GM18511 (cell line): ENCODE measurements around the gene FBXO2.

Experiments
- ATAC-seq: cut with Tn5 transposase; IDR thresholded peaks from one replicate; pipeline ENCODE4 v1.9.1; 2021; ENCODE audit warnings: mild to moderate bottlenecking, moderate library complexity; ENCODE audit not compliant: unreplicated experiment

The FBXO2 gene

GRCh38 chr1:11654137-11654938 is at the start of gene FBXO2, which contains the start of gene FBXO44:
TSS of gene FBXO2 (minus strand) at chr1:11654429. CDS start at chr1:11654340, 89 bp downstream.
TSS of gene FBXO44 (plus strand) at chr1:11654877. CDS start at chr1:11655836, 959 bp downstream.
- peak; percentile 56 for ATAC-seq

DNA sequence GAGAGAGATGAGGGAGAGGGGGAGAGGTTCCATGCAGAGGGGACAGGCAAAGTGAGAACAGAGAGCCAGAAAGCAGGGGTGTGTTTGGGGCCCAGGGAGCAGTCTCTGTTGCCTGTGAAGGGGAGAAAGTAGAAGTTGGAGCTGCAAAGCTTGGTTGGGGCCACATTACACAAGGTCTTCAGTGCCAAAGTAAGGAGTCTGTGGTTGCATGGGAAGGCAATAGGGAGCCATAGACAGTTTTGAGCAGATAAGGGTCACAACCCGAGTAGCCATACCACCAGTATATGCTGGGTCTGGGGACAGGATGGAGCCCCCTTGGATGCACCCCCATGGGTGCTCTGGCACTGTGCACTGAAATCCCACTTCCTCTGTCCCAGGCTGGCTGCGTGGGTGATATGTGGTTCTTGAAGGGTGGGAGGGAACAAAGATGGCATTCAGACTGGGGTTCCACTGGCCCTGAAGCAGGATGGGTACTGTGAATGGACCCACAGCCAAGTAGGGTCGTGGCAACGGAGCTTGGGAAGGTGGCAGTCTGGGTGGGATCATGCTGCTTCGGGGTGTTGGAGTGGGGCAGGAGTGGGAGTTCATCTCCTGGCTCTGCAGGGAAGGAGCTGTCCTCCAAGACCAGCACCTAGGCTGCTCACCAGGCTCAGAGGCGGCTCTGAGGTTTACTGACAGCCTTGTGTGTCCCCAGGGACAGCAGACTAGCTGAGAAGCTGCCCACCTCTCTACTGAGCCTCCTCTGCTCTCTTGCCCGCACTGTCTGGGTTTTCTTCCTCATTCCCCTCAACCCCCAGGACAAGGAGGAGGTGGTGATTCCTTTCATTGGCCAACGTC is 49.3 kb upstream of the FBXO2 start:
- ATAC-seq, result no peak

DNA sequence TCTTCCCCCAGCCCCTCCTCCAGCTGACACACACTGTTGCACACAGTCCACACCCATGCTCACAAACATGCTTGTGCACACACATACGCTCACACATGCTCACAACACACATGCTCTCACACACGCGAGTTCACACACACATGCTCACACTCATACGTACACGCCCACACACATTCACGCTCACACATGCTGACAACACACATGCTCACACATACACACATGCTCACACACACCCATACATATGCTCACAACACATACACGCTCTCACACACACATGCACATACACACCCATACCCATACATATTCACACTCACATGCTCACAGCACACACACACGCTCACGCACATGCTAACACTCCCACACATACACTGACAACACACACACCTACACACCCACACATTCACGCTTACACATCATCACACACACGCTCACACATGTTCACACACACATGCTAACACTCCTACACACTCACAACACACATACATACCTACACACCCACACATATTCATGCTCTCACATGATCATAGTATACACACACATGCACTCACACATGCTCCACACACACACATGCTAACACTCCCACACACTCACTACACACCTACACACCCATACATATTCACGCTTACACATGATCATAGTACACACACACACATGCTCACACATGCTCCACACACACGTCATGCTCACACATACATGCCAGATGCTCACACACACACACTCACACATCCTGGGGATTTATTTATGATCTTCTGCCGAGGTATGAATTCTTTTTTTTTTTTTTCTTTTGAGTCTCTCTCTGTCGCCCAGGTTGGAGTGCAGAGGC is 48.0 kb upstream of the FBXO2 start:
- ATAC-seq, result no peak

DNA sequence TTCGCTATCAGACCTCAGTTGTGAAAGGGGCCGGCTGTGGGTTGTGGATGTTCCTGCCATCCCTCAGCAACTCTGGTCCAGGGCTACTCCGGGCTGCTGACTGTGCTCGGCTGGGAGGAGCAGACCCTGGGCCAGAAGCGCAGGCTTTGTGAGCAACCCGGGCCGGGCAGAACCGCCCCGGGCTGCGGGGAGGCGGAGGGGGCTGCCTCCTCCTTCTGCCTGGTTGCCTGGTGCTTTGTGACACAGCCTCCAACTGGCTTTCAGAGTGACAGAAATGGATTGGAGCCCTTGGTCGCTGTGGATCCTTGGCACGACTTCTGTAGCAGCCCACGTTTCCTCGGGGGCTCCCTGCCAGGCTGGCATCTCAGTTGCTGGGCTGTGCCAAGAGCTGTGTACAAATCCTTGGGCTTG is 47.3 kb upstream of the FBXO2 start:
- ATAC-seq, result no peak

DNA sequence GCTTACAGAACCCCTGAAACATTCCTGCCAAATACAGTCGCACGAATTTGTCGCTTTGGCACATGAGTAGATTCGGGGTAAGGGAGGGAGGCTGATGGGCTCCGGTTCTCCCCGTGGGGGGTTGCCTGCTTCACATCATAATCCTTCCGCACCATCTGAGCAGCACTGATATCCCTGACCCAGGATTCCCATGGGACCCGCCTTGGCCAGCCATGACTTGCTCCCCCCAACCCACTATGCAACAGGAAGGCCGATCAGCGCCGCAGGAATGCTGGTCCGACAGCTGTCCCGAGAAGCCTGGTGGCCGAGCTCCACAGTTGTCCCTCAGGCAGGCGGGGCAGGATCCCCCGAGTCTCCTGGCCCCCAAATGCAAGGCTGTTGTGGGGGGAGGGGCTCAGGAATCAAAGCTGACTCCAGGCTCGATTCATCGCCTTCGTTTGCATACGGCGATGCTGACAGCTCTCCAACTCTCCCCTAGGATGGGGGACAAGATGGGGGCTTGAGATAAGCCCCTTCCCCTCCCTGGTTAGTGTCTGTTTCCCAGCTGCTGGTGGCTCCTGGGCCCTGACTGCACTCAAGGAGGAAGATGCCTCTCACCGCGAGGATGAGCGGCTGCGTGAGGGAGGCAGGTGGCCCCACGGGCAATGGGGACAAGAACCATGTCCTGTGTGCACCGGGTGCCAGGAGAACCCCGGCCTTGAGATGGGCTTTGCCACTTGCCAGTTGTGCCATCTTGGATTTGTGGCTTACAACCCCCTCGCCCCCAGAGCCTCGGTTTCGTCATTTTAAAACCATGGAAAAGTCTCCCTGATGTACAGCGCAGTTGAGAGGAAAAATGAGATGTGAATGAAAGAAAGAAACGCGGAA is 46.6 kb upstream of the FBXO2 start:
- no peak for ATAC-seq

GRCh38 chr1:11697893-11698210 is 43.6 kb upstream of the FBXO2 start:
- ATAC-seq, result no peak

DNA sequence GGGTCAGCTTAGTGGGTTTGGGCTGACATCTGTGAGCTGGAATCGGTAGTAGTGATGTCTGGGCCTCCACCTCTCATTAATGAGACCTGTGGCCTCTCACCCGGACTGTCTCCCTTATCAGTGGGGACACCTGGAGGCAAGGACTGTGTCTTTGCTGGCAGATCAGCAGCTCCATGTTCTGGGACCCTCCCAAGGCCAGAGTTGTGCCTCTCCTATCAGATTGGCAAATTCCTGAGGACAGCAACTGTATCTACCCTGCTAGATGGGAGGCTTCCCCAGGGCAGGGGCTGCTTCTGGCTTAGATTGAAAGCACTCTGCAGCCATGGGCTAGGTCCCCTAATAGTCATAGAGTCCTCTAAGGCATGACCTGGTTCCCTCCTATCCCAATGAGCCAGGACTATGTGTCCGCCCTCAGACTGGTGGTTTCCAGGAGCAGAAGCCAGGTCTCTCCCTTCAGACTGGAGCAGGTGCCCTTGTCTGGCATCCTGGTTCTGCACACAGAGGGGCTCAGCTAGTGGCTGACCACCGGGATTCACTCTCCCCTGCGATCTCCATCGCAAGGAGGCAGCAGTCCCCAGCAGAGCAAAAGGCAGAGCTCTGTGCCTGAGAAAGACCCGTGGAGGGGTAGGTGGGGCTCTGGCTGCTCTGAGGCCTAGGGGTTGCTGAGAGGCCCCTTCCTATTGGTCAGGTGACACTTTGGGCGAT is 43.1 kb upstream of the FBXO2 start:
- no peak for ATAC-seq

- ATAC-seq, result no peak
These were observed 41.6 kb upstream of the FBXO2 start for GRCh38 chr1:11695861-11696260.

GRCh38 chr1:11693917-11694316 is 39.7 kb upstream of the FBXO2 start:
- ATAC-seq, result no peak

DNA sequence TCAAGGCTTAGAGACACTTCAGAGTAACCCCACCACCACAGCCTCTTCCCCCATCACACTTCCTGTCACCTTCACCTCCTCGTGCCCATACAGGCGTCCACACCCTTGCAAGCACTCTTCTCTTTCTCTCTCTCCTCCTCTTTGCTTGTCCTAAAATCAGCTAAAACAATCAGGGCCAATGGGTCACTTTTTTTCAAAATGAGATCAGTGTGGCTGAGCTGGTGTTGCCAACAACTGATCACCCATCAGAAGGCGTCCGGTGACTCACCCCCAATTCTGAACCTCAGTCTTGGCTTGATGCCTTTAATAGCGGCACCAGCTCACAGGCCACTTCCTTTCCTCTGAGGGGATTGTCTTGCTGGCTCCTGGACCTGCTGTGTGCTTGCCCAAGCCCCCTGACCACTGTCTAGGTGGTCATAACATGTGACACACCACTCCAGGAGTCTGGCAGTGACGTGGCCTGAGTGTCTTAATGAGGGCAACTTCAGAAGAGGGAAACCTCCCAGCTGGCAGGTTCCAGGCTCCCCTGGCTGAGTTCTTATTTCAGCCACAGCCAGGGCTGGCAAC is 38.9 kb upstream of the FBXO2 start:
- no peak for ATAC-seq

DNA sequence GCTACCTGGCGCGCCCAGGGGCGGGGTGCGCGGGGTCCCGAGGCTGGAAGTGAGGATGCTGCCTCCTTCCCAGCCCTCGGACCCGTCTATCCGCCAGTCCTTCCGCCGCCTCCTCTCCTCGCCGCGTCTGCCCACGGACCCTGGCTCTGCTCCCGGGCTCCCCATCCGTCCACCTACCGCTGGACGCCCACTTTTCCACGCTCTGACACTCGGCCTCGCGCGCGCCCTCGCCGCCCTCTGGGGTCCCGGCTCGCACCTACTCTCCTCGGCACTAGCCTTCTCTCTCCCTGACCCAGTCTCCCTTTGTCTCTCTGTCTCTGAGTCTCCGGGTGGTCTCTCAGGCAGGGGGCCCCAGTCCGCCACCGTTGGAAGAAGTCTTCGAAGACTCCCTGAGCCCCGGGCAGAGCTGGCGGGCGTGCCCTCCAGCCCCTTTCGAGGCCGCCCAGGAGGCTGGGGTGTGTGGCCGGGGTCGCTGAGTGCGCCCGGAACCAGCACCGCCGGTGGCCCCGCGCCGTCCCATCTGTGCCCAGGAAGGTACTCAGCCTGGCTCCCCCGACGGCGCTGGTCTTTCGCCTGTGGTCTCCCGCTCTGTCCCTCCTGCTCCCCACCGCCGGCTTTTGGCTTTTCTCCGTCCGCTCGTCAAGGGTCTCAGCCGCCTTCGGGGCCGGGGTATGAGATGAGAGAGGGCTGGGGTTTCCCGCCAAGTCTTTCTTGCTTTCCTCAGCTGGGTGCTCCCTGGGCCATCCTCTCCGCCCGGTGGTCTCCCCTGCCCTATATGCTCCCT is 37.9 kb upstream of the FBXO2 start:
- no peak for ATAC-seq

DNA sequence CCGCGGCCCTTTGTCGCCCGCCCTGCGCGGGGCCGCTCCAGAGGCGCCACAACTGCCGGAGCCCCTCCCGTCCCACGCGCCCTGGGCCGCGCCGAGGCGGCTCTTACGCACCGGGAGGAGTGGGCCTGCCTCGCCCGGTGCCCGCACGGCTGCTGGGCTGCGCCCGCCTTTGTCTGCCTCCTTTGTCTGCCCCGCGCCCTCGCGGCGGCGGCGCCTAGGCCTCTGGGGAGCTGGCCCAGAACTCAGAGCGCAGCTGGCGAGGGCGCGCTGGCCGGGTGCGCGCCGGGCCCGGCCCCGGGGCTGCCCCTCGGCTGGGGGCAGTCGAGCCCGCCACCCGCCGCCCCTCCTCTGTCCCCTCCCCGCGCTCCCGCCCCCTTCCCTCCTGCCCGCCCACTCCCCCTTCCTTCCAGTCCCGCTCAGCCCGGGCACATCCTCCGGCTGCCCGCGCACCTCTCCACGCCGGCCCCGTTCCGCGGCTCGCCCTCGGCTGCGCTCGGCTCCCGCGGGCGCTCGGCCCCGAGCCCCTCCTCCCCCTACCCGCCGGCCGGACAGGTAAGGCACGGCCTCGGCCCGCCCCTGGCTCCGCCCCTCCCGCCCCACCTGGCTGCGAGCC is 37.2 kb upstream of the FBXO2 start, which contains the start of gene DRAXIN:
DRAXIN (plus strand) TSS at position 409 of the 613 bp plus-strand sequence. CDS start 14,549 bp downstream, outside the sequence.
- ATAC-seq, result no peak

- no peak for ATAC-seq
These were observed 36.4 kb upstream of the FBXO2 start for GRCh38 chr1:11690397-11691301.

- ATAC-seq, result no peak
These were observed 34.3 kb upstream of the FBXO2 start for GRCh38 chr1:11688506-11688905.

- ATAC-seq, result no peak
These were observed 31.1 kb upstream of the FBXO2 start for GRCh38 chr1:11685210-11685752.

DNA sequence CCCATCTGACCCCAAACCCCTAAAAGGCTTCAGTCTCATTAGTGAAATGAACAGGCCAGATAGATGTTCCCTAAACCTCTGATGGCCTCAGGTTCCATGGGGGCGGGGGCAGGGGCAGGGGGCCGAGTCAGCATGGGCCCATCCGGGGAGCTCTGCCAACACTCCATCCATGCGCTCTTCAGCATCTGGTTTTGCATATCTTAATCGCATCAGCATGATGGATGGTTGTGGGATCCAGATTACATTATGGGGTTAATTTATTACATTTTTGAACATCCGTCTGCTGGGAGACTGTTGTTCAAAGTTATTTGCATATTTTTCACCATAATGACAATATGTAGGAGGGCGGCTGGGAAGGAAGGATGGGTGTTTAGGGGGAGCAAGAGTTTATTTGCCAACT is 29.8 kb upstream of the FBXO2 start:
- ATAC-seq, result no peak

GRCh38 chr1:11682799-11683198 is 28.6 kb upstream of the FBXO2 start:
- ATAC-seq, result no peak
